OCI-M2 (cell line): ENCODE data around the gene TLE7.

ENCODE experiments used
- DNase-seq: peaks from one replicate; lab custom pipeline; 2025; ENCODE audit not compliant: unreplicated experiment; lab: John Stamatoyannopoulos, UW

TLE7 gene

GRCh38 chr16:71442051-71442440, at the start of gene TLE7:
TSS of gene TLE7 (minus strand) at chr16:71442054. CDS start at chr16:71433324, 8,730 bp downstream.
- no peak for DNase-seq

GRCh38 chr16:71491054-71491453, 49.2 kb upstream of the TLE7 start:
- no peak for DNase-seq

GRCh38 chr16:71490361-71490760, 48.5 kb upstream of the TLE7 start:
- no peak for DNase-seq

DNA sequence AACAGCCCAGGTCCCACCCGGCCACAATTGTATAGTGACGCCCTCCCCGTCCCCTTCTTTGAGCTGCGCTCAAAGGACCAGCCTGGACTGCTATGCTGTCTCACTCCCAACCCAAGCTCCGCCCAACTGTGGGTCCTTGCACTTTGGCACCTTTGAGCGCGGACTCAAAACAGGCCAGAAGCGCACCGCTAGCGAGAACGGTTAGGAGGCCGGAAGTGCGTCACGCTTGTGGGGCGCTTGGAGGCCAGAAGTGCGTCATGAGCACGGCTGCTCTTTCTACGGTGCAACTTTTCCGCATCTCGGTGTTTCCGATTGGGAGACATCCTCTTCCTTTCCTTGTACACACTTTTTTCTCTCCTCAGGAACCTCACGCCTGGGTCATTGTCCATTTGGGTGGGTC, 47.3 kb upstream of the TLE7 start, which contains the start of gene ZNF19:
Gene ZNF19 (minus strand): TSS at position 203 of the 400 bp plus-strand sequence. CDS start 7,210 bp downstream, outside the sequence.
- no peak for DNase-seq

- DNase-seq: no peak
These were observed 42.4 kb upstream of the TLE7 start for GRCh38 chr16:71484006-71484893.

GRCh38 chr16:71482569-71482968, 40.7 kb upstream of the TLE7 start:
- no peak for DNase-seq

DNA sequence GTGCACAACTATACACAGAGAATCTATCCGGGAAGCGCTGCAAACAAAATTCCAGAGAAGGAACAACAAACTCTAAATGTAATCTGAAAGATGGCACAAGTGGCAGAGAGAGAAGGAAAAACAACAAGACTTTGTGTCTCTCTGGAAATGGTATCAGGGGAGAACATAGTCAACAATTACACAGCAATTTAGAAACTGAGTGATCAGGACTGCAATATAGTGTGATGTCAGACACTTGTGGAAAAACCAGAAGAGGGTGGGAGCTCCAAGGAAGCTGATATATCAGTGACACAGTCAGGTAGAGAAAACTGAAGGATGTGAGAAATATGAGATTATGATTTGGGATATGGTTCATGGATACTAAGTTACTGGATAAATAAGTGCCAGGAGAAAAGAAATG, 39.1 kb upstream of the TLE7 start:
- DNase-seq: no peak

GRCh38 chr16:71479420-71479819, 37.6 kb upstream of the TLE7 start:
- no peak for DNase-seq

DNA sequence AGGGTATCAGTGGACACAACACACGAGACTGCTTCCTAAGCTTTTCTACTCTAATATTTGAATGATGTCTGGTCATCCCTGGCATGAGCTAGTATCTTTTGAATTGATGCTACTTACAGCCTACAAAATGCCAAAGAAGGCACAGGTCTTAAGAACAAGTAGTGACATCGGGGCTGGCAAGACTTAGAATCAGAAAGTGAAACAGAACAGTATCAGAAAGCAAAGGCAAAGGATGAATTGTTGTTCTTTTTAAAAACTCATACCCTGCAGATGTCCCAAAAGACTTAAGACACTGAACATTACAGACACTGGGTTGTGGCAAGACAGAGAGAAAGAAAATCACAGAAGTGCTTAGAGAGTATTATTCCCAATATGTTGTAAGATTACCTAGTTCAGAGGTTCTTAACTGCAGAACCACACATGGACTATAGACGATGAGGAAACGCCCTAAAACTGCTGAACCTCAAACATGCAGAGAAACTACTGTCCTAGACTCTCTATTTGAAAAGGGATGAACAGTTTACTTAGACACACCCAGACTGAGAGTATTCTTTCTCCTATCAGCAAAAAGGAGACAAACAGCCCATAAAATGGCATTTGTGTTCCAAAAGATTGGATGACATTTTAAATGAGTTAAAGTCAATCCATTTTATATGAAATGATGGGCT, 34.7 kb upstream of the TLE7 start:
- DNase-seq: no peak

DNA sequence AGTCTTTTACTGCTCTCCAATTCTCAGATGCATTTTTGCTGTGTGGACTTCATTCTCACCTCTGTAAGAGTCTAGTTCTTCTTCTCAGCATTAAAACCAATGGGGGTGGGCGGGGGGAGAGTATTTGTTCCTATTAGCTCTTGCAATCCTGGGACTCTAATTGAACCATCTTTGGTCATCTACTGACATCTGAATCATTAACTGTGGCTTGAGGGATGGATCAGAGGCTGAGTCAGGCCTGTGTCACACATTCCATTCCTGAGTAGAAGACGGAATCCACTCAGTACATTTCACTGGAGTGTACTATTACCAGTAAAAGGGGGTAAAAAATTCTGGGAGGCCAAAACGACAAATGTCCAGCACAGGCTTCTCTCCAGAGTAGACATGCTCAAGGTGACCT, 33.0 kb upstream of the TLE7 start:
- no peak for DNase-seq

DNA sequence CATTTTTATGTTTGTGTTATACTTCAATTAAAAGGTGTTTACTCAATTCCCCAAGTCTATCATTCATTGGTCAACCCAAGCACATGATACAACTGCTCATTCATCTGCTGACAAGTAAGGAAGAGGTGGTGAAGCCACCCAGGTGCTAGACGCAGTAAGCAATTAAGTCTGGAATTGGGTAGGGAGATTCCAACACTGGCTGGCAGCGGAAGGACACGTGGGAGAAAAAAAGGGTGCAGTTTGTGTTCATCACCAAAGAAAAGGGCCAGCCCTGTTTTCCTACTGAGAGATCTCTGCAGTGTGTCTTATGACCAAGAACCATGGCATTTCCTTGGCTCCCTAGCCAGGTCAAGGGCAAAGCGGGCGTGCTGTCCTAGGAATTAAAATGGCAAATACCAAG, 32.0 kb upstream of the TLE7 start:
- DNase-seq: no peak

DNA sequence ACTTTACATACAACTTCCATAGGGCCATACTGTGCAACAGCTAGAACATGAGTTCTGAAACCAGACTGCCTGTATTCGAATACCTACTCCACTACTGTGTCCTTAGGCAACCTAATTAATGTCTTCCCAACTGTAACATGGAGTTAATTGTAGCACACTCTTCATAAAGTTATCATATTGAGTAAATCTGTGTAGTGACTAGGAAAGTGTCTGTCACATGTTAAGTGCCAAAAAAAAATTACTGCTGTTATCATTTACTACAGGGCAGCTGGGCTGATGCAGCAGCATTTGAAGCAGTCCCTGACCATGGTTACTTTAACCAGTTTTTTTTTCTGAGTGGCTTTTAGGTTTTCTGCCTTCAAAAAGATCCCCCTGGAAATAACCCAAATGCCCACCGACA, 31.1 kb upstream of the TLE7 start:
- DNase-seq: no peak

GRCh38 chr16:71472051-71472450, 30.2 kb upstream of the TLE7 start:
- DNase-seq: no peak

DNA sequence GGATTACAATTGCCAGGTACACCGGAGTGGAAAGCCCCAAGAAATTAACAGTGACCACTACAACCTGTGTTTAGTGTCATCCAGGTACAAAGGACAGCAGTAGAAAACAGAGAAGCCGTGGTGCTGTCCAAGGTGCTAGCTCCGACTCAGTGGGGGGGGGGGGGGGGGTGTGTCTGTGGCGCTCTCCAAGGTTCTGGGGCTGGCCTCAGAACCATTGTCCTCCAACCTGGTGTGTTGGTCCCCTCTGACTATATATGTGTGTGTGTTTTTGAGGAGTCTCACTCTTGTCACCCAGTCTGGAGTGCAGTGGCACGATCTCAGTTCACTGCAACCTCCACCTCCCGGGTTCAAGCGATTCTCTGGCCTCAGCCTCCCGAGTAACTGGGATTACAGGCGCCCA, 26.0 kb upstream of the TLE7 start:
- no peak for DNase-seq

DNA sequence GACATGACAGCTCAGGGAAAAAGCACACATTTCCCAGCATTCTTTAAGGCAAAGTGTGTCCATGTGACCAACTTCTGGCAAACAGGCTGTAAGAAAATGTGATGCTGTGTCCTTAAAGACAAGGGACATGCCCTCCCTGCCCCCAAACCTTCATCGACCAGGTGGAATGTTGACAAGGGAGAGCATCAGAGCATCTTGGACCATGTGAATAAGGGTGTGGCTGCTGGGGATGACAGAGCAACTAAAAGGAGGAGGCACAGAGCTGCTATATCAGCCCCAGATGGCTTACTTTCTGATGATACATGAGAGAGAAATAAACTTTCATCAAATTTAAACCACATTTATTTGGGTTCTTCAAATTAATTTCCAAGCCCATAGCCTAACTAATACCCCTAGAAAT, 22.4 kb upstream of the TLE7 start:
- no peak for DNase-seq

DNA sequence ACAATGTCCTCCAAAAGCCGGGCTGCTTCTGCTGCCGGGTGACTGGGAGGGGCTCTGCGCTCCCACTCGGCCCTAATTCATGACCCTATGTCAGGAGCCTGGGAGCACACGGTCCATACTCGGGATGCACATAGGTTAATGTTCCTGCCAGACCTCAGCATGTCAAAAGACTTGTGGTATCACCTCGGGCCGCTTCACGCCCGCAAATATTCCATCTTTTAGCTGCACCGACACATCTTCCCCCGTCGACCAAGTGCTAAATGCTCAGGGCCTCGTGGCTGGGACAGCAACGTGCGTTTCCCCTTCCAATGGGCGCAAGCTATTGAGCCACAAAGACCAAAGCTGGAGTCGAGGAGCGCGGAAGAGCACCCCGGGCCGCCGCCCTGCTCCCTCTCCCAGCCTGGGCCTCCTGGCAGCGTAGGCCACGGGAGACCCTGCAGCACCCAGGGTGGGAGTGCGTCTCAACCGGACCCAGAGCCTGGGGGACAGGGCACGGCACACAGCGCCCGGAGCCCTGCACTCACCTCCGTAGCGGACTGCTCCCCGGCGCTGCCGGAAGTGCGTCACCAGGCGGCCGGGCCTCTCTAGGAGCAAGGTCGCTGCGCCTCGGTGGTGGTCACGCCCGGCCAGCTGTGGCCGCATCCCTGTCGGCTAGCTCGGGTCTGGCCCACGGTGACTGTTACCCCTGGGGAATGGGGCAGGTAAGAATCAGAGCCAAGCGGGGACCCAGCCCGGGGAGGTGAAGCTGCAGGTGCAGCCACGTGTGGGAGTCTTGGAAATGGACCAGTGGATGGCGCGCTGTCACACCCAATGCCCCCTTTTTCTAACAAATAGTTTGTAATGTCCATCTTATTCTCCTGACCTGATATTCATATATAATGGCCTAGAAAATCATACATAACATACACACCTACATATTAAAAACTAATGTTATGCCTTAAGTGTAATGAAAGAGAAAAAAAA, 20.1 kb upstream of the TLE7 start, which contains the start of gene ZNF23:
Gene ZNF23 (minus strand): TSS at position 562 of the 963 bp plus-strand sequence. CDS start 5,451 bp downstream, outside the sequence.
- DNase-seq: peak; percentile 23

DNA sequence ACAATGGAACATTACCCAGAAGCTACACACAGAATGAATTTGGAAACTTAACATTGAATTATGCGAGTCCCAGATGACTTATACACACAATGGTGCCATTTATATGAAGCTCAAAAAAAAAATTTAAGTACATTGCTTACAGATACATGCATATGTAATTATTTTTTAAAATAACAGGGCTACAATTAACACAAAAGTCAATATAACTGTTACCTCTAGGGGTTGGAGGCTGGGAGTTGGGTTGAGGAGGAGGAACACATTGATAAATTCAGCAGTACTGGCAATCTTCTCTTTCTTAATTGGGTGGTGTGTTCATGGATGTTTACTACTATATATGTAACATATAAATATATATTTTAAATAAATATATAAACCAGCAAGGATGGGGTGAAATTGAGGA, 19.1 kb upstream of the TLE7 start:
- DNase-seq: no peak

DNA sequence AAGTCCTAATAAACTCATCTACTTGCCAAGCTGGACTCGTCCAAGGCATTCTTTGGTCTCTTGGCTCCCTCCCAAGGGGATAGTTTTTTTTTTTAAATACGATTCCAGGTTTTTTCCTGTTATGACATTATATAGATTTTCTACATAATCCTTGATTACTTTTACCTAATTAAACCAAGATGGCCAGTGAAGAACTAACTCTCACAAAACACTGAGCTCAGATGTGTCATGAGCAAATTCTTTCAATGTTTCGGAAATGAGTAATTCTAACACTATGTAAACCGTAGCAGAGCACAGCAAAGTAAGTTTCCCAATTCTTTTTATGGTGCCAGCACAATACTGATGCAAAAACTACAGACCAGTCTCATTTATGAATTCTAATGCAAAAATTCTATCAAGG, 18.4 kb upstream of the TLE7 start:
- no peak for DNase-seq

GRCh38 chr16:71459510-71459909, 17.7 kb upstream of the TLE7 start:
- DNase-seq: no peak

- DNase-seq: no peak
These were observed 14.9 kb upstream of the TLE7 start for GRCh38 chr16:71456801-71457200.

- DNase-seq: no peak
These were observed 11.2 kb upstream of the TLE7 start for GRCh38 chr16:71453036-71453435.
